HG02943 (cell line): Measurements from ENCODE around the gene DLG2.
"Not testable (repeated sequence)": the region's sequence is repeated elsewhere in the genome, so short reads cannot be mapped to it uniquely, and the experiment has no call there.

Experiments used
- ATAC-seq: cut with Tn5 transposase; IDR thresholded peaks from one replicate; pipeline ENCODE4 v1.9.1; 2021; ENCODE audit warnings: mild to moderate bottlenecking, low read depth, moderate library complexity; ENCODE audit not compliant: unreplicated experiment

DLG2 gene

GRCh38 chr11:85349539-85349938, 277.6 kb downstream of the DLG2 start:
- not testable (repeated sequence) for ATAC-seq

GRCh38 chr11:85348945-85349344, 278.2 kb downstream of the DLG2 start:
- ATAC-seq: no peak

- no peak for ATAC-seq
Observed at GRCh38 chr11:85347291-85347690, 279.9 kb downstream of the DLG2 start.

- no peak for ATAC-seq
Observed at GRCh38 chr11:85346484-85346883, 280.7 kb downstream of the DLG2 start.

GRCh38 chr11:85340846-85341245, 286.3 kb downstream of the DLG2 start:
- not testable (repeated sequence) for ATAC-seq

- no peak for ATAC-seq
Observed at GRCh38 chr11:85318573-85318972, 308.6 kb downstream of the DLG2 start.

GRCh38 chr11:85316967-85317366, 310.2 kb downstream of the DLG2 start:
- peak; percentile 99 for ATAC-seq

GRCh38 chr11:85313741-85314140, 313.4 kb downstream of the DLG2 start:
- ATAC-seq: no peak

GRCh38 chr11:85310479-85310878, 316.7 kb downstream of the DLG2 start:
- no peak for ATAC-seq

- ATAC-seq: no peak
Observed at GRCh38 chr11:85307366-85307765, 319.8 kb downstream of the DLG2 start.

- ATAC-seq: no peak
Observed at GRCh38 chr11:85301895-85302678, 325.1 kb downstream of the DLG2 start.

- ATAC-seq: no peak
Observed at GRCh38 chr11:85299258-85299942, 327.7 kb downstream of the DLG2 start.

- no peak for ATAC-seq
Observed at GRCh38 chr11:85295694-85296271, 331.4 kb downstream of the DLG2 start.

GRCh38 chr11:85281550-85281949, 345.6 kb downstream of the DLG2 start:
- no peak for ATAC-seq

GRCh38 chr11:85279267-85279666, 347.9 kb downstream of the DLG2 start:
- no peak for ATAC-seq

GRCh38 chr11:85277693-85278092, 349.5 kb downstream of the DLG2 start:
- no peak for ATAC-seq

- no peak for ATAC-seq
Observed at GRCh38 chr11:85276332-85276731, 350.8 kb downstream of the DLG2 start.

GRCh38 chr11:85270315-85270714, 356.8 kb downstream of the DLG2 start:
- ATAC-seq: not testable (repeated sequence)

- no peak for ATAC-seq
Observed at GRCh38 chr11:85269109-85269508, 358.0 kb downstream of the DLG2 start.

- ATAC-seq: no peak
Observed at GRCh38 chr11:85266646-85267045, 360.5 kb downstream of the DLG2 start.

- no peak for ATAC-seq
Observed at GRCh38 chr11:85263328-85263727, 363.8 kb downstream of the DLG2 start.

GRCh38 chr11:85257837-85258236, 369.3 kb downstream of the DLG2 start:
- ATAC-seq: no peak
